ENCODE measurements around the gene NSRP1.
"Not testable (repeated sequence)": the region's sequence is repeated elsewhere in the genome, so short reads cannot be mapped to it uniquely, and the experiment has no call there.

The NSRP1 gene, protein sequence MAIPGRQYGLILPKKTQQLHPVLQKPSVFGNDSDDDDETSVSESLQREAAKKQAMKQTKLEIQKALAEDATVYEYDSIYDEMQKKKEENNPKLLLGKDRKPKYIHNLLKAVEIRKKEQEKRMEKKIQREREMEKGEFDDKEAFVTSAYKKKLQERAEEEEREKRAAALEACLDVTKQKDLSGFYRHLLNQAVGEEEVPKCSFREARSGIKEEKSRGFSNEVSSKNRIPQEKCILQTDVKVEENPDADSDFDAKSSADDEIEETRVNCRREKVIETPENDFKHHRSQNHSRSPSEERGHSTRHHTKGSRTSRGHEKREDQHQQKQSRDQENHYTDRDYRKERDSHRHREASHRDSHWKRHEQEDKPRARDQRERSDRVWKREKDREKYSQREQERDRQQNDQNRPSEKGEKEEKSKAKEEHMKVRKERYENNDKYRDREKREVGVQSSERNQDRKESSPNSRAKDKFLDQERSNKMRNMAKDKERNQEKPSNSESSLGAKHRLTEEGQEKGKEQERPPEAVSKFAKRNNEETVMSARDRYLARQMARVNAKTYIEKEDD

GRCh38 chr17:30116661-30117551, at the start of gene NSRP1:
NSRP1 (plus strand) TSS chr17:30116816; CDS start chr17:30116844, 28 bp downstream.
- peak; percentile 99 for DNase-seq

DNA sequence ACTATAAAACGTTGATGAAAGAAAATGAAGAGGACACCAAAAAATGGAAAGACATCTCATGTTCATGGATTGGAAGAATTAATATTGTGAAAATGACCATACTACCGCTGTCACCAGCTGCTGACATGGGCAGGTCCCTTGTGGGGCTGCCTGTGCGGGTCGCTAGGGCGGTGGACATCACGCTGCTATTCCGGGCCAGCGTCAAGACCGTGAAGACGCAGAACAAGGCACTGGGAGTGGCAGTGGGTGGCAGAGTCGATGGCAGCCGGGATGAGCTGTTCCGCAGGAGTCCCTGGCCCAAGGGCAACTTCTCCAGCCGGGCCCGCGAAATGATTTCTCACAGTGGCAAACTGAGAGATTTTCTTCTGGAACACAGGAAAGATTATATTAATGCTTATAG, 48.2 kb upstream of the NSRP1 start:
- no peak for DNase-seq

GRCh38 chr17:30074254-30074653, 42.4 kb upstream of the NSRP1 start:
- no peak for DNase-seq

DNA sequence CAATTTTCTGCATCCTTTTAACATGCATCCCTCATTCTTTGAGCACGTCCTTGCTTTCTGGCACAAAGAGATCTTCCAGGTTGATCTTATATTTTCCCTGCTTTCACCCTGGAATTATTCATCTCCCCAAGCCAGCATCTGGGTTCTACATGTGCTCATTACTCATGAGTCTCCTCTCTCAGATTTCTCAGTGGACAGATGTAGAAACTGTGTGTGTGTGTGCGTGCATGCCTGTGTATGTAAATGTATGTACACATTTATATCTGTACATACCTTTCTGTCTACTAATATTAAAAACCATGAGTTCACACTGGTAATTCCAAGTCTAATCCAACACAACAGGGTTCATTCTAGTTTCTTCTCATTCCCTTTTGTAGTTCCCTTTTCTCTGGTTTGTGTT, 41.9 kb upstream of the NSRP1 start:
- DNase-seq = no peak

DNA sequence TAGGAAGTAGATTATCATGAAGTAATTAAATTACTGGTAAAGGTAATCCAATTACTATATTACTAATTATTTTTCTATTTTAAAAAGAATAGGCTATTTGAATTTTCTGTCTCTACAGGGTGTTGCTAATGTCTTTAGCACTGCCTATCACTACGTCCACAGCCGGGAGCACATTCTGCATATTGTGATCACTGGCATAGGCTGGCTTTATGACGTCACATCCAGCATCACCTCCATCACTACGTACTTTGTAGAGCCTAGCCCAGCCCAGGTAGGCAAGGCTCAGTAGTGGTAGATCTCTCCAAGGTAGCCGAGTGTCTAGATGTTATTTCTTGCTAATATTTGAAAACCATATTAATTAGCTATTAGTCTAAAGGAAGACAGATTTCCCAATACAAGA, 33.8 kb upstream of the NSRP1 start:
- no peak for DNase-seq

GRCh38 chr17:30084788-30085187, 31.8 kb upstream of the NSRP1 start:
- no peak for DNase-seq

DNA sequence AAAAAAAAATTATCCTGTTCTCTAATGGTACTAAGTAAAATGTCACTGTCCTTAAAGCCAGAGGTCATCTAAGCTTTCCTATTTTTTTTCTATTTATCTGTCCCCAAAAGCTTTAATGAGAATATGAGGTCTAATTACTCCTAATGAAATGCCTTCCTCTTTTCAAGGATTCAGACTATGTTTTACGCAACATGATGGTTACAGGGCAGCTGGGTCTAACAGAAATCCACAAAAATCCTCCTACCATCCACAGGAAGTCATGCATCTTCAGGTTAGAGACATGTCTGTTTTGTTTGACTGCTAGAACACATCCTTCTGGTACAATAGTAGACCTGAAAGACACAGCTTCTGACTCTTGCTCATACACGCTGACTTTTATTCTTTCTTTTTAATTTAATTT, 29.7 kb upstream of the NSRP1 start:
- DNase-seq = no peak

GRCh38 chr17:30087431-30087830, 29.2 kb upstream of the NSRP1 start:
- not testable (repeated sequence) for DNase-seq

DNA sequence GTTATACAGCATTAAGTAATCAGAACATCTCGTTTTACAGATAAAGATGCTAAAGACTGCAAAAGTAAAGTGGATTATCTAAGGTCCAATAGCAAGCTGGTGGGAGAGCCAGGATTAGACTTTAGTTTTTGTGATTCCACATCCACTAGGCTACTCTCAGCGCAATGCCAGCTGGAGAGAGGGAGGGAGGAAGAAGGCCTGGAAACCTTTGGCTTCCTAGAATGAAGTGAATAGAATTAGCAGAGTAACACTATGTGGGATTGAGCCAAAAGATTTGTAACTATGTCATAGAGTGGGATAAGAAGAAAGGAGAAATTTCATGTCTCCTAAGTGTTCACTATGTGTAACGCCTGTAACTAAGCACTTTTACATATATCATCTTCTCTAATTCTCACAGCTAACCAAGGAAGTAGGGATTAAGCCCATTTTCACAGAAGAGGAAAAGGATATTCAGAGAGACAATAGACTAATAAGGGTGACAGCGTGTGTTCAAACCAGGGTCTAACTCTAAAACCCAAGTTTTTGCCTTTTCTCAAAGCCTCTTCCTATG, 25.4 kb upstream of the NSRP1 start:
- DNase-seq = no peak

GRCh38 chr17:30091771-30092170, 24.8 kb upstream of the NSRP1 start:
- DNase-seq = peak; percentile 59

GRCh38 chr17:30092886-30093285, 23.7 kb upstream of the NSRP1 start:
- no peak for DNase-seq

DNA sequence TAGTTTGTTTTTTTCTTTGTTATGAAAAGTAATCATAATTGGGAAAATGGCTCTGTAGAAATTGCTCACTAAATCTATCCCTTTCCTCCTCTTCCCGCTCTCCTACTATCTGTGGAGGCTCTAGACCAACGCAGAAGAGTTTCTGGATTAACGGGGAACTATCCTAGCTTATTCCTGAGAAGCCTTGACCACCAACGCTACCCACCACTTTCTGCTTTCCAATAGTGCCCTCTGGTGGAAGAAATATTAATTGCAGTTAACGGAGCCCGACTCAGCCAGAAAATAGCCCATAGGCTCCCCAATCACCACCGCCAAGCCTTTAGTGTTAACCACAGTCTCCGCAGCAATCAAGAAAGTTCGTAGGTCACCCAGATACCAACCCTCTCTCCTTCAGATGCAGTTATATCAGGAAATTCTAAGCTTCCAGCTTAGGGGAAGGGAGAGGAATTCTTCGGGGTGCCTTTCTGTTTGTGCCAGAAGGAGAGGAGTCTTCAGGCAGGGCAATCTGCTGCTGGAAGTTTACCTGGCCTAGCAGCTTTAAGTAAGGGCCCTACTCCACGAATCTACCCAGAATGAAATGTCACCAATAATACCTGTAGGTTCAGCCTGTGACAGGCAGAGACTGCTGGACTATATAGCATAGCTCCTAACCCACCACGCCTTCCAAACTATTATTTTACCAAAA, 23.0 kb upstream of the NSRP1 start:
- DNase-seq = peak; percentile 82

DNA sequence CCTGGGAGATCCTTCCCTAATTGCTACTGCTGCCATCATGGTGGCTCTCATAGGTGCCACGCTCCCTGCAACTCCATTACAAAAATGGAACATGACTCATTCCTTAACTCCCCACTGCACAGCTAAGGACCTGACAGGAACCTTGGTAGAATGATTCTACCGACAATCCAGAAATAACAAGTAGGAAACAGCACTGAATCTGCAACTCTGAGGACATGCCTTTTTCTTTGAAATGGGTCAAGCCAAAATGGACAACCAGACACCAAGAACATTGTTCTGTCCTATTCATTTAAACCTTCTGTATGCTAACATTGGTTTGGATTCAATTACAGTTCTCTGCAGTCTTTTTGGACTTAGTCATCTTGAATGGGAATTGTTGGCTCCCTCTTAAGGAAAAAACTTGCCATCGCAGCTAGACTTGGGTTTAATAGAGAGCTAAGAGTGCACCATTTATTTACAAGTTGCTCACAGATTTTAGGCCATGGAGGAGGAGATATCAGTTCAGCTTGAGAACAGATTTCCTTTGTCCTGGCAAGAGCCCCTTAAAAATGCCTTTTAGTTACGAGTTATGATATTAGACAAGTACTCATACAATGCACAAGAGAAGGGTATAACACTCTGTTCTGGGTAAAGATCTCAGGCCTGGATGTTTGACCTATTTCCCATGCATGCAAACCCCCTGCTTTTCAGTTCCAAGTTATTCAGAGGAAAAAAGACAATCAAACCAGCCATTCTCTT, 20.9 kb upstream of the NSRP1 start:
- DNase-seq = peak; percentile 73

- no peak for DNase-seq
Measured at GRCh38 chr17:30101686-30102390, 14.8 kb upstream of the NSRP1 start.

GRCh38 chr17:30103921-30104320, 12.7 kb upstream of the NSRP1 start:
- no peak for DNase-seq

DNA sequence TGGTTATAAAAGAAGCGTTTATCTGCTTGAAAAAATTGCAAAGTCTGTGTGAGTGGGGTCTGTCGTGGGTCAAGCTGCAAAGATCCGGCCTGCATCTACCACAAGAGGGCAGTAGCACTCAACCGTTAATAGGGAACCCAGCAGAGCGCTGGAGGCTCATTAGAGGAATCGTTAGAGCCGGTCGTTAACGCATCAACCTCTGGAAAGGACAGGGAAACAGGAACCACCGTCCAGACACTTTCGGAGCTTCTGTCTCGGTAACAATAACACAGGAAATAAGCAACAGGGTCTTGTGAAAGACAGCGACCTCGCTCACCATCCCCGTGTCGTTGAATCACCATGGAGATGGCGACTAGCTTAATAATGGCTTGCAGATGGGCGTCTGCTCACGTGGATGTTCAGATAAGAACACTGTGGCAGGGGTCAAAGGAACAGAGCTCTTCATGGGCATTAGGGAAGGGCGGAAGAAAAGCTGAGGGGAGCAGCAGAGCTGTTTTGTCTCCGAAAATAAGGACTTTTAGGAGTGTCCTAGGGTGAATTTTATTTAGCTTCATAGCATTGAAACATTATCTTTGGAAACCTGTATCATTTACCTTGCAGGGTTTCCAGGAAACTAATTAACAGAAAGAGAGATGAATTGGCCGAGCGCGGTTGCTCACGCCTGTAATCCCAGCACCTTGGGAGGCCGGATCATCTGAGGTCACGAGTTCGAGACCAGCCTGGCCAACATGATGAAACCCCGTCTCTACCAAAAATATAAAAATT, 11.9 kb upstream of the NSRP1 start:
- peak; percentile 96 for DNase-seq

DNA sequence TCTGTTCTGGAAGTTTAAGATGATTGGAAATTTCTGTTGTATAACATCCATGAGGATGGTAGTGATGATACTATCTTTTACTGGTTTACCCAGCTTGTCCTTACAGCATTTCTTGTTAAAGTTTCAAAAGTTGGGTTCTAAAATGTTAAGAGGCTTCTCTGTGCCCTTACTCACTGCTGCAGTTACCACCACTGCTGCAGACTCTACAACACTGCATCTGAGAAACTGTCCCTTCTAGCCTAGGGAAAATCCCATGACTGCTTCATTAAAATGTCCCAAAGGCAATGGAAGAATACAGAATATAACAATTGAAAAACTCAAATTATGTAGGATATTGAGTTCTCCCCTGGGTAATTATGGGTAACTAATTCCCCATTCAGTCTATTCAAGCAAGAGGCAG, 3.8 kb upstream of the NSRP1 start:
- no peak for DNase-seq

GRCh38 chr17:30113213-30113612, 3.4 kb upstream of the NSRP1 start:
- DNase-seq = no peak

DNA sequence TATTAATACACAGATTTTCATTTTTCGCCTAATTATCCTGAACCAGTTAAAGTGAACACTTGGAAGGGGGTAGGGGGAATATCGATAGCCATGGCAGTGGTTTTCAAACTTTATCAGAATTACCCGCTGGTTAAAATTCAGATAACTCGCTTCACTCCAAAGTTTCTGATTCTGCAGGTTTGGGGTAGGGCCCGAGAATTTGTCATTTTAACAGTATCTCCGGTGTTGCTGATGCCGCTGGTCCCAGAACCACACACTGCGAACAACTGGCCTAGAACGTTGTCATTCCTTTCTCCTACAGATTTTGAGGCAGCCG, 313 bp upstream of the NSRP1 start:
- no peak for DNase-seq

DNA sequence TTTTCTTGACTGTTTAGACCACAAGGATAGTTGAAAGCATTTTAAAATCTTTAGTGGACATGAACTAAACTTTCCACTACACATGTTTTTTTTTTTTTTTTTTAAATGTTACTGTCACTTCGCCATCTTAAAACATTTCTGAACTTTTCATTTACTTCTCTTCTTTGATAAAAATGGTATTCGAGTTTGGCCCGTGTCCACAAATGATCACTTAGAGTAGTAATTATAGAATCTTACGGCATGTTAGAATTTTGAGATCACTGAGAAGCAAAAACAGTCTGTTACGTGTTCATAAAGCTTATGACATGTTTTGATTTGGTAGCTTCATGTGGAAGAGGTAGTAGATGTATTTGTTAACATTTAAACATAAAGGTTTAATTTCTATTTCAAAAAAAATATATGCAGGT, 1.1 kb downstream of the NSRP1 start:
- no peak for DNase-seq

GRCh38 chr17:30118635-30119034, 2.0 kb downstream of the NSRP1 start:
- not testable (repeated sequence) for DNase-seq
